ENCODE results near the gene MUC5AC. TPM values are rescaled to one million over a fixed set of nuclear protein-coding genes. Genes with fewer than 3 reads are reported as not detected.

Gene MUC5AC
- total RNA-seq, 1 experiment from 2014 or later: 0.11 TPM

- Histone ChIP-seq H3K9me3 (ENCODE audit: low read length) (no peaks in the 10 kb centered on the region), H3K4me1 (ENCODE audit: insufficient read depth, low read length) (peaks cover 16% of the 10 kb centered on the region; the same call in 1 of the 2 replicates), H2AFZ (ENCODE audit: low read length) (no peak overlapping the region), H3K9ac (ENCODE audit: low read length) (no peak overlapping the region), H3K4me3 (ENCODE audit: low read length) (no peak overlapping the region), H3K9me2 (replicated peaks; ENCODE audit: low read length) (no peaks in the 10 kb centered on the region), H3K36me3 (ENCODE audit: low read depth, low read length) (no peaks in the 10 kb centered on the region), H3K79me2 (ENCODE audit: low read length) (no peaks in the 10 kb centered on the region), H3K4me2 (ENCODE audit: low read length) (no peak overlapping the region), H3K27me3 (ENCODE audit: low read length) (no peaks in the 10 kb centered on the region), H3K27ac (ENCODE audit: low read length) (no peak overlapping the region), H4K20me1 (ENCODE audit: low read length) (no peaks in the 10 kb centered on the region), H3F3A (ENCODE audit: low read length, unreplicated experiment) (no peaks in the 10 kb centered on the region)
- ChIA-PET POLR2A (ENCODE audit: unreplicated experiment) (no interaction called here), CTCF (no interaction called here)
- no peak for ATAC-seq
- no TSS peak for BruUV-seq (replicated peaks)
- no peak for DNase-seq
- TF ChIP-seq EZH2phosphoT487 (IDR thresholded peaks at IDR 0.05; ENCODE audit: borderline replicate concordance, low read length) (no peak), EZH2 (IDR thresholded peaks at IDR 0.05; ENCODE audit: low read length, unreplicated experiment) (no peak)
- TF ChIP-seq, protein P1, sequence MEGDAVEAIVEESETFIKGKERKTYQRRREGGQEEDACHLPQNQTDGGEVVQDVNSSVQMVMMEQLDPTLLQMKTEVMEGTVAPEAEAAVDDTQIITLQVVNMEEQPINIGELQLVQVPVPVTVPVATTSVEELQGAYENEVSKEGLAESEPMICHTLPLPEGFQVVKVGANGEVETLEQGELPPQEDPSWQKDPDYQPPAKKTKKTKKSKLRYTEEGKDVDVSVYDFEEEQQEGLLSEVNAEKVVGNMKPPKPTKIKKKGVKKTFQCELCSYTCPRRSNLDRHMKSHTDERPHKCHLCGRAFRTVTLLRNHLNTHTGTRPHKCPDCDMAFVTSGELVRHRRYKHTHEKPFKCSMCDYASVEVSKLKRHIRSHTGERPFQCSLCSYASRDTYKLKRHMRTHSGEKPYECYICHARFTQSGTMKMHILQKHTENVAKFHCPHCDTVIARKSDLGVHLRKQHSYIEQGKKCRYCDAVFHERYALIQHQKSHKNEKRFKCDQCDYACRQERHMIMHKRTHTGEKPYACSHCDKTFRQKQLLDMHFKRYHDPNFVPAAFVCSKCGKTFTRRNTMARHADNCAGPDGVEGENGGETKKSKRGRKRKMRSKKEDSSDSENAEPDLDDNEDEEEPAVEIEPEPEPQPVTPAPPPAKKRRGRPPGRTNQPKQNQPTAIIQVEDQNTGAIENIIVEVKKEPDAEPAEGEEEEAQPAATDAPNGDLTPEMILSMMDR (conservative IDR thresholded peaks at IDR 0.05; ENCODE audit: low read depth, low read length): no peak
- intact Hi-C loops (cut with micrococcal nuclease): loop anchor here (1.0 kb wide), 1 partner anchor 25 kb away; no protein-coding TSS in a partner anchor
Measured at GRCh38 chr11:1227551-1228100, 69.9 kb downstream of the MUC5AC start.

- intact Hi-C loops (cut with micrococcal nuclease): no loop called here
- Histone ChIP-seq H3K4me3 (ENCODE audit: low read length) (no peak overlapping the region), H3K4me2 (ENCODE audit: low read length) (no peak overlapping the region), H3K79me2 (ENCODE audit: low read length) (no peaks in the 10 kb centered on the region), H3K9me2 (replicated peaks; ENCODE audit: low read length) (no peaks in the 10 kb centered on the region), H3K9me3 (ENCODE audit: low read length) (no peaks in the 10 kb centered on the region), H2AFZ (ENCODE audit: low read length) (no peak overlapping the region), H3K36me3 (ENCODE audit: low read depth, low read length) (no peaks in the 10 kb centered on the region), H3K27ac (ENCODE audit: low read length) (no peak overlapping the region), H3F3A (ENCODE audit: low read length, unreplicated experiment) (no peaks in the 10 kb centered on the region), H3K27me3 (ENCODE audit: low read length) (no peaks in the 10 kb centered on the region), H3K9ac (ENCODE audit: low read length) (no peak overlapping the region), H3K4me1 (ENCODE audit: insufficient read depth, low read length) (peaks cover 12% of the 10 kb centered on the region; the same call in 1 of the 2 replicates), H4K20me1 (ENCODE audit: low read length) (no peaks in the 10 kb centered on the region)
- CTCF ChIA-PET: no interaction called here
- TF ChIP-seq EZH2phosphoT487 (IDR thresholded peaks at IDR 0.05; ENCODE audit: borderline replicate concordance, low read length) (no peak), EZH2 (IDR thresholded peaks at IDR 0.05; ENCODE audit: low read length, unreplicated experiment) (no peak)
- TF ChIP-seq, protein P1 (conservative IDR thresholded peaks at IDR 0.05; ENCODE audit: low read depth, low read length): no peak
- ATAC-seq (no peak), DNase-seq (no peak)
- no TSS peak for BruUV-seq (replicated peaks)
- POLR2A ChIA-PET (ENCODE audit: unreplicated experiment): no interaction called here
Measured at GRCh38 chr11:1228101-1228821, 70.5 kb downstream of the MUC5AC start.

DNA sequence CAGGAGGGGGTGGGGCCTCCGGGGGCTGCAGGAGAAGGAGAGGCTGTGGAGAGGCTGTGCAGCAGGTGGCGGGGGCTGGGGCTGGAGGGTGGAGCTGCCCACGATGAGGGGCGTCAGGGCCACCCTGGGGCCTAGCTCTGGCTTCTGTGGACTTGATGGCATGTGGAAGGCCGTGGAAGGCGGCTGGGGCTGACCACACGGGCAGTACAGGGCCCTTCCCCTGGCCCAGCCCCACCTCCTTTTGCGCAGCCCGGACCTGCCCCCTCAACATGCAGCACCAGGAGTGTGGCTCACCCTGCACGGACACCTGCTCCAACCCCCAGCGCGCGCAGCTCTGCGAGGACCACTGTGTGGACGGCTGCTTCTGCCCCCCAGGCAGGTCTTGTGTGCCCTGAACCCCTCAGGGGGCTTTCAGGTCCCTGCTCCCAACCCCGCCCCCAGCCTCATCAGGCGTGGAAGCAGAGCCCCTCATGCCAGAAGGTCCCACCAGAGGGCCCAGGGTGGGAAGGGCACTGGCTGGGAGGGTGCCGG lies 71.2 kb downstream of the MUC5AC start:
- H3K27ac ChIP-seq (ENCODE audit: low read length): no peak overlapping the region
- no peaks in the 10 kb centered on the region for H3K27me3 ChIP-seq (ENCODE audit: low read length)
- DNase-seq (no peak), ATAC-seq (no peak)
- H3K4me1 ChIP-seq (ENCODE audit: insufficient read depth, low read length): peaks cover 5% of the 10 kb centered on the region; the same call in 1 of the 2 replicates
- intact Hi-C loops (cut with micrococcal nuclease): no loop called here
- ChIA-PET CTCF (no interaction called here), POLR2A (ENCODE audit: unreplicated experiment) (no interaction called here)
- no peaks in the 10 kb centered on the region for H3K9me3 ChIP-seq (ENCODE audit: low read length)
- H3K79me2 ChIP-seq (ENCODE audit: low read length): no peaks in the 10 kb centered on the region
- H3K9me2 ChIP-seq (replicated peaks; ENCODE audit: low read length): no peaks in the 10 kb centered on the region
- no peak overlapping the region for H3K4me3 ChIP-seq (ENCODE audit: low read length)
- H3K9ac ChIP-seq (ENCODE audit: low read length): no peak overlapping the region
- H3K36me3 ChIP-seq (ENCODE audit: low read depth, low read length): no peaks in the 10 kb centered on the region
- no peak overlapping the region for H2AFZ ChIP-seq (ENCODE audit: low read length)
- H3K4me2 ChIP-seq (ENCODE audit: low read length): no peak overlapping the region
- BruUV-seq (replicated peaks): no TSS peak
- TF ChIP-seq, protein P1 (conservative IDR thresholded peaks at IDR 0.05; ENCODE audit: low read depth, low read length): no peak
- TF ChIP-seq EZH2phosphoT487 (IDR thresholded peaks at IDR 0.05; ENCODE audit: borderline replicate concordance, low read length) (no peak), EZH2 (IDR thresholded peaks at IDR 0.05; ENCODE audit: low read length, unreplicated experiment) (no peak)
- H3F3A ChIP-seq (ENCODE audit: low read length, unreplicated experiment): no peaks in the 10 kb centered on the region
- H4K20me1 ChIP-seq (ENCODE audit: low read length): no peaks in the 10 kb centered on the region
